OCI-LY1 (cell line): ENCODE data around the gene PLBD2.

Source experiments
- CTCF ChIP-seq: fragments of 200-600 bp; sonication (generic), shearing (Covaris generic); IDR thresholded peaks from 2 replicates; pipeline ENCODE4 v1.5.1; 2017; ENCODE audit warnings: mild to moderate bottlenecking, antibody characterized with exemption, low read length, moderate library complexity, mixed read lengths
- EZH2 ChIP-seq: fragments of 200-600 bp; sonication (generic), shearing (Covaris generic); IDR thresholded peaks from 2 replicates; pipeline ENCODE4 v1.8.0; 2017; ENCODE audit warnings: borderline replicate concordance, mixed run types, mild to moderate bottlenecking, antibody characterized with exemption, low read length, moderate library complexity, mixed read lengths

GRCh38 chr12:113396200-113396599 lies 37.8 kb downstream of the PLBD2 start:
- TF ChIP-seq CTCF, result no peak
- no peak for TF ChIP-seq EZH2
